Neuronal stem cell (in vitro differentiated cells): ENCODE measurements around the gene CKLF.

Experiments
- DNase-seq: peaks from one replicate; pipeline ENCODE4 v3.0.0-alpha.2; 2013; ENCODE audit warnings: low spot score
- H2AFZ ChIP-seq: one replicate; pipeline ENCODE4 v1.6.1; 2013; ENCODE audit warnings: mild to moderate bottlenecking, low read length, inconsistent platforms
- H2AK5ac ChIP-seq: 2 replicates; pipeline ENCODE4 v1.6.1; 2013; ENCODE audit warnings: low read depth, mild to moderate bottlenecking, inconsistent platforms, low read length, moderate library complexity, mixed read lengths
- H2BK120ac ChIP-seq: 2 replicates; pipeline ENCODE4 v1.6.1; 2013; ENCODE audit warnings: low read depth, mild to moderate bottlenecking, inconsistent platforms, low read length, moderate library complexity, mixed read lengths
- H2BK12ac ChIP-seq: one replicate; pipeline ENCODE4 v1.6.1; 2013; ENCODE audit warnings: low read length, inconsistent platforms
- H2BK15ac ChIP-seq: 2 replicates; pipeline ENCODE4 v1.6.1; 2013; ENCODE audit warnings: mild to moderate bottlenecking, low read length, inconsistent platforms, mixed read lengths
- H2BK5ac ChIP-seq: one replicate; pipeline ENCODE4 v1.6.1; 2013; ENCODE audit warnings: inconsistent platforms, mild to moderate bottlenecking, low read length, moderate library complexity
- H3K14ac ChIP-seq: one replicate; pipeline ENCODE4 v1.6.1; 2013; ENCODE audit warnings: low read length, inconsistent platforms
- H3K18ac ChIP-seq: 2 replicates; pipeline ENCODE4 v1.6.1; 2013; ENCODE audit warnings: low read length, inconsistent platforms
- H3K23ac ChIP-seq: 2 replicates; pipeline ENCODE4 v1.6.1; 2013; ENCODE audit warnings: low read depth, mild to moderate bottlenecking, mixed read lengths, low read length, inconsistent platforms; ENCODE audit not compliant: poor library complexity
- H3K27ac ChIP-seq: replicated peaks from 3 replicates; pipeline ENCODE4 v1.5.1; 2013; ENCODE audit warnings: low read length, inconsistent platforms
- H3K27me3 ChIP-seq, 3 experiments: 2 replicates each; pipeline ENCODE4 v1.6.1; 2013; ENCODE audit warnings: low read length in 3 of 3, mild to moderate bottlenecking in 2 of 3, inconsistent platforms in 1 of 3, low read depth in 1 of 3, mixed read lengths in 1 of 3, moderate library complexity in 1 of 3; ENCODE audit not compliant: control insufficient read depth in 3 of 3, insufficient read depth in 3 of 3
- H3K36me3 ChIP-seq, 2 donors: replicated peaks in 1 of 2; 2 replicates each; pipeline ENCODE4 v1.6.1; 2013; ENCODE audit warnings: low read length in 2 of 2; ENCODE audit not compliant: control insufficient read depth in 2 of 2, insufficient read depth in 2 of 2
- H3K4ac ChIP-seq: 2 replicates; pipeline ENCODE4 v1.6.1; 2013; ENCODE audit warnings: inconsistent platforms, mild to moderate bottlenecking, low read length, moderate library complexity
- H3K4me1 ChIP-seq, 2 donors: 1 replicate in 1 of 2; 2 replicates in 1 of 2; pipeline ENCODE4 v1.6.1; 2013; ENCODE audit warnings: low read length in 2 of 2, low read depth in 1 of 2; ENCODE audit not compliant: control insufficient read depth in 2 of 2, insufficient read depth in 1 of 2
- H3K4me2 ChIP-seq: one replicate; pipeline ENCODE4 v1.6.1; 2013; ENCODE audit warnings: mild to moderate bottlenecking, low read length, inconsistent platforms; ENCODE audit not compliant: insufficient read depth, poor library complexity, severe bottlenecking
- H3K4me3 ChIP-seq, 2 donors: 2 replicates each; pipeline ENCODE4 v1.5.1; 2013; ENCODE audit warnings: low read length in 2 of 2, mild to moderate bottlenecking in 2 of 2, inconsistent platforms in 1 of 2, moderate library complexity in 1 of 2
- H3K79me1 ChIP-seq: one replicate; pipeline ENCODE4 v1.6.1; 2013; ENCODE audit warnings: low read depth, mild to moderate bottlenecking, inconsistent platforms, low read length, moderate library complexity
- H3K9ac ChIP-seq: one replicate; pipeline ENCODE4 v1.6.1; 2013; ENCODE audit warnings: mild to moderate bottlenecking, low read depth, low read length, inconsistent platforms; ENCODE audit not compliant: poor library complexity
- H3K9me3 ChIP-seq, 2 donors: replicated peaks in 1 of 2; 2 replicates each; pipeline versions ENCODE3 to v1.6.1; 2013; ENCODE audit warnings: low read length in 2 of 2, mild to moderate bottlenecking in 2 of 2, inconsistent platforms in 1 of 2, low read depth in 1 of 2, mixed read lengths in 1 of 2, moderate library complexity in 1 of 2; ENCODE audit not compliant: control insufficient read depth in 2 of 2, insufficient read depth in 1 of 2
- H4K8ac ChIP-seq: one replicate; pipeline ENCODE4 v1.6.1; 2013; ENCODE audit warnings: low read depth, mild to moderate bottlenecking, inconsistent platforms, low read length, moderate library complexity
- H4K91ac ChIP-seq: one replicate; pipeline ENCODE4 v1.6.1; 2013; ENCODE audit warnings: low read length, low read depth, mild to moderate bottlenecking, inconsistent platforms; ENCODE audit not compliant: poor library complexity
- WGBS, 2 donors: extraction: QIAGEN DNeasy Blood & Tissue Kit; methylation state at CpG; one replicate each; pipeline ENCODE4 v1.1.7; 2013; ENCODE audit warnings: missing lambda C conversion rate in 2 of 2, mixed read lengths in 1 of 2; ENCODE audit not compliant: insufficient read length in 2 of 2, insufficient replicate concordance in 1 of 2; ENCODE audit errors: extremely low coverage in 2 of 2; 5-methylcytosine and 5-hydroxymethylcytosine counted together

The CKLF gene

DNA sequence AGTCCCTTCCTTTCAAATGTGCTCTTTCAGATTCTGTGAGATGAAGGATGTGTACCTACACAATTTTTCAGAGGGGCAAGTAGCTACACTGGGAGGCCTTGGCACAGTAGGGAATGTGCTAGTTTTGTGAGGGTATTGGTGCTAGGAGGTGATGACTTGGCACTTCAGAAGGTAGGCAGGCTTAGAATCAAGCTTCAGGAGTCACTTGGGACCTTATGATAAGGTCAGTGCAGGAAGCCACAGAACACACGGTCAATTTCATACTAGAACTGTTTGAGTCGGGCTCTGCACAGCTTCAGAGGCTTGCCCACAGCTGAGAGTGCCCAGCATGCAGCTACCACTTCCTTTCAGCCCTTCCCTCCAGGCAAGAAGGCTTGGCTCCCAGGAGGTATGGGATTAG lies 20.0 kb downstream of the CKLF start:
- Histone ChIP-seq H2BK5ac (no peak overlapping the region), H3K18ac (no peak overlapping the region), H3K27ac (no peak overlapping the region), H3K23ac (no peak overlapping the region), H3K4ac (no peak overlapping the region), H3K4me2 (no peak overlapping the region), H2BK120ac (no peak overlapping the region), H4K91ac (no peak overlapping the region), H2BK12ac (no peak overlapping the region), H2AFZ (no peak overlapping the region), H2BK15ac (no peak overlapping the region), H3K4me3 (no peak overlapping the region), H3K9me3 (no peaks in the 10 kb centered on the region), H3K9ac (no peak overlapping the region), H3K14ac (no peak overlapping the region), H3K36me3 (peaks cover 0 to 2% of the 10 kb centered on the region in 2 donors), H4K8ac (no peak overlapping the region), H3K79me1 (no peaks in the 10 kb centered on the region), H3K27me3 (peaks cover 0 to 2% (median 0%) of the 10 kb centered on the region in 3 experiments), H3K4me1 (no peaks in the 10 kb centered on the region), H2AK5ac (no peak overlapping the region)
- WGBS, 2 donors: no CpG with 5 or more reads among the region's 2 CpGs
- no peak for DNase-seq

DNA sequence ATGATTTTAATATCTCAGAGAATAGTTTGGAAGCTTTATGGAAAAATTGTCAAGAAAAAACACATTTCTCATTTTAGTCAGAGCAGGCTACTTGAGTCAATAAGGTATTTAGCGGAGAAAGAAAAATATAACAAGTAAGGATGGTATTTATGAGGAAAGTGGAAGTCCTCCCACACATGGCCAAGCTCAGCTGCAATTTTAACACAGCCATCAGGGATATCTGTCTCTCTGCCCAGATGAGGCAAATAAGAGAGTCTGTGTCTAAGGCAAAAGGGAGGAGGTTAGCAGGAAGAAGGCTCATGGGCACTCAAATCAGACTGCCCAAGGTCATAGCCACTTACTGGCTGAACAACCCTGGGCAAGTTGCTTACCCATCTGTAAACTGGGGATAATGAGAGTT lies 21.7 kb downstream of the CKLF start:
- Histone ChIP-seq H3K4me3 (no peak overlapping the region), H2BK120ac (no peak overlapping the region), H3K9me3 (no peaks in the 10 kb centered on the region), H3K14ac (no peak overlapping the region), H2BK12ac (no peak overlapping the region), H3K9ac (no peak overlapping the region), H3K4me2 (no peak overlapping the region), H3K79me1 (no peaks in the 10 kb centered on the region), H4K91ac (no peak overlapping the region), H3K18ac (no peak overlapping the region), H3K27me3 (peaks cover 0 to 14% (median 13%) of the 10 kb centered on the region in 3 experiments), H2BK15ac (no peak overlapping the region), H3K23ac (no peak overlapping the region), H3K27ac (no peak overlapping the region), H2BK5ac (no peak overlapping the region), H3K4ac (no peak overlapping the region), H2AFZ (no peak overlapping the region), H4K8ac (no peak overlapping the region), H2AK5ac (no peak overlapping the region), H3K4me1 (no peaks in the 10 kb centered on the region), H3K36me3 (no peaks in the 10 kb centered on the region)
- WGBS, 2 donors: 100% methylated on average over 1 of the region's 1 CpG; no CpG with 5 or more reads in 1 of the 2 donors
- no peak for DNase-seq

DNA sequence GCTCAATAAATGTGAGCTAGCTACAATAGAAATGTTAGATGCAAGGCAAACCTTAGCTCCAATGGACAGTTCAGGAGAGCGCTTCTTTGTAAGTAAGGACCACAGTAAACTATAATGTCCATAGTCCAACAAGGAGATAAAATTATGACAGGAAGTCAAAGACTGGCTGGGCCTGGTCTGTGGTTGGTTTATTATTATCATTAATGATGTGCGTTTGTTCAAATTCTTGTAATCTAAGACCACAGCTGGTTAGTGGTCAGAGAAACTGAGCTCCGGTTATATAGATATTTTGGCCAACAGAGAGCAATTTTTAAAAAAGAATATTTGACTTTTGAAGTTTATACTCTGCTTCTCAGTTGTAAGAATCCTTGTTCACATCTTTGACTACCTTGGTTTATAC lies 22.2 kb downstream of the CKLF start:
- Histone ChIP-seq H2AFZ (no peak overlapping the region), H3K9me3 (no peaks in the 10 kb centered on the region), H2AK5ac (no peak overlapping the region), H2BK5ac (no peak overlapping the region), H3K27ac (no peak overlapping the region), H2BK15ac (no peak overlapping the region), H3K4me1 (no peaks in the 10 kb centered on the region), H3K18ac (no peak overlapping the region), H3K36me3 (no peaks in the 10 kb centered on the region), H3K9ac (no peak overlapping the region), H3K4ac (no peak overlapping the region), H3K14ac (no peak overlapping the region), H4K91ac (no peak overlapping the region), H3K4me3 (no peak overlapping the region), H3K4me2 (no peak overlapping the region), H3K27me3 (peaks cover 0 to 18% (median 14%) of the 10 kb centered on the region in 3 experiments), H3K79me1 (no peaks in the 10 kb centered on the region), H2BK12ac (no peak overlapping the region), H2BK120ac (no peak overlapping the region), H4K8ac (no peak overlapping the region), H3K23ac (no peak overlapping the region)
- whole genome bisulfite sequencing, 2 donors: no CpG with 5 or more reads among the region's 3 CpGs
- DNase-seq: no peak

DNA sequence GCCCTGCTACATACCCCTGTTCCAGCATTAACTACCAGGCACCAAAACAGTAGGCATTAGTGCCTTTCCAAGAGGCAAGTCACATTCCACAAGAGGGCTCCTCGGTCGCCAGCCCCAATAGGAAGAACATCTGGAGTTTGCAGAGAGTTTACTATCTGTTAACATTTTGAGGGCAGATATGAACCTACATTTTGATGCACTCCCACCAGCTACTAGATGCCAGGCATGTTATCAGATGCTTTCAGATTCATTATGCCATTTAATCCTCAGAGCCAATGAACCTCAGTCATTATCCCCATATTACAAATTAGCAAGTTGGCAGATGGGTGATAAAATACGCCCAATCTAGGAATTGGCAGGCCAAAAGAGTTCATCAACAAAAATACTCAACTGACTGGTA lies 22.7 kb downstream of the CKLF start:
- Histone ChIP-seq H3K4me2 (no peak overlapping the region), H4K91ac (no peak overlapping the region), H3K23ac (no peak overlapping the region), H2AK5ac (no peak overlapping the region), H3K9me3 (no peaks in the 10 kb centered on the region), H3K4me3 (no peak overlapping the region), H2AFZ (no peak overlapping the region), H2BK120ac (no peak overlapping the region), H2BK12ac (no peak overlapping the region), H3K27me3 (peaks cover 0 to 18% (median 14%) of the 10 kb centered on the region in 3 experiments), H2BK15ac (no peak overlapping the region), H2BK5ac (no peak overlapping the region), H3K79me1 (no peaks in the 10 kb centered on the region), H3K9ac (no peak overlapping the region), H3K27ac (no peak overlapping the region), H3K36me3 (no peaks in the 10 kb centered on the region), H3K4ac (no peak overlapping the region), H4K8ac (no peak overlapping the region), H3K14ac (no peak overlapping the region), H3K18ac (no peak overlapping the region), H3K4me1 (peaks cover 0 to under 1% of the 10 kb centered on the region in 2 donors)
- no peak for DNase-seq
- no CpG with 5 or more reads among the region's 3 CpGs for WGBS, 2 donors
